HepG2 (cell line): ENCODE data around the gene INO80B. TPM values are rescaled to one million over a fixed set of nuclear protein-coding genes. Genes with fewer than 3 reads are reported as not detected.

Source experiments
- CEBPB ChIP-seq: IDR thresholded peaks from 2 replicates; pipeline ENCODE4 v1.6.1; 2011; ENCODE audit warnings: low read depth, low read length, improper control_type of control experiment, borderline replicate concordance
- KLF12 ChIP-seq: sonication (generic); formaldehyde crosslinking; IDR thresholded peaks from 2 replicates; pipeline ENCODE4 v1.4.0; 2020; ENCODE audit warnings: missing genetic modification reagents, borderline replicate concordance
- MYC ChIP-seq: sonication (generic); formaldehyde crosslinking; IDR thresholded peaks from 2 replicates; pipeline ENCODE4 v1.9.0; 2021; ENCODE audit warnings: missing genetic modification reagents, borderline replicate concordance
- PHF8 ChIP-seq: sonication (generic); formaldehyde crosslinking; IDR thresholded peaks from 2 replicates; pipeline ENCODE4 v1.5.0; 2020; ENCODE audit warnings: missing genetic modification reagents
- PRDM10 ChIP-seq: sonication (generic); formaldehyde crosslinking; IDR thresholded peaks from 2 replicates; pipeline ENCODE4 v1.4.0; 2020; ENCODE audit warnings: low read depth, missing genetic modification reagents
- SIN3A ChIP-seq: IDR thresholded peaks from 2 replicates; pipeline ENCODE4 v1.6.1; 2011; ENCODE audit warnings: low read depth, mild to moderate bottlenecking, control low read depth, low read length, borderline replicate concordance
- SSRP1 ChIP-seq: IDR thresholded peaks from 2 replicates; pipeline ENCODE4 v1.6.1; 2016; ENCODE audit warnings: control low read depth
- TOPORS ChIP-seq: sonication (generic); formaldehyde crosslinking; IDR thresholded peaks from 2 replicates; pipeline ENCODE4 v1.8.0; 2023; ENCODE audit warnings: mild to moderate bottlenecking, missing genetic modification reagents
- ZHX1 ChIP-seq: sonication (generic); formaldehyde crosslinking; IDR thresholded peaks from 2 replicates; pipeline ENCODE4 v1.8.1; 2022; ENCODE audit warnings: low read depth, mild to moderate bottlenecking, missing genetic modification reagents
- ZMAT3 ChIP-seq: sonication (generic); formaldehyde crosslinking; conservative IDR thresholded peaks from 2 replicates; pipeline ENCODE4 v1.7.0; 2021; ENCODE audit warnings: missing genetic modification reagents
- ZNF205 ChIP-seq: IDR thresholded peaks from 2 replicates; pipeline ENCODE4 v1.6.1; 2018; ENCODE audit warnings: missing biosample characterization, missing genetic modification reagents
- ZNF256 ChIP-seq: sonication (generic); formaldehyde crosslinking; conservative IDR thresholded peaks from 2 replicates; pipeline ENCODE4 v1.4.0; 2020; ENCODE audit warnings: missing genetic modification reagents
- ZNF3 ChIP-seq: IDR thresholded peaks from 2 replicates; pipeline ENCODE4 v1.7.0; 2017; ENCODE audit warnings: inconsistent platforms
- ZNF333 ChIP-seq: sonication (generic); formaldehyde crosslinking; IDR thresholded peaks from 2 replicates; pipeline ENCODE4 v1.4.0; 2020; ENCODE audit warnings: mild to moderate bottlenecking, missing genetic modification reagents, borderline replicate concordance
- ZNF446 ChIP-seq: sonication (generic); formaldehyde crosslinking; IDR thresholded peaks from 2 replicates; pipeline ENCODE4 v1.5.0; 2020; ENCODE audit warnings: mild to moderate bottlenecking, missing genetic modification reagents
- ZNF772 ChIP-seq: sonication (generic); formaldehyde crosslinking; IDR thresholded peaks from 2 replicates; pipeline ENCODE4 v1.5.0; 2020; ENCODE audit warnings: mild to moderate bottlenecking, missing genetic modification reagents
- polyA plus RNA-seq, 8 experiments: library from polyadenylated mRNA; depleted of rRNA in 3 of 8; stranded (reverse) in 7 of 8; unstranded in 1 of 8; fragments of >200 nt; fragmentation: Illumina TruSeq in 4 of 8; extraction: Trizol in 4 of 8; gene quantifications; 2 replicates each; pipeline versions ENCODE4 v1.2.1 to v1.2.3, GENCODE V29; 2011 to 2016; ENCODE audit warnings: low read depth in 4 of 8, missing spikeins in 1 of 8, mixed read lengths in 1 of 8; ENCODE audit not compliant: insufficient read depth in 1 of 8
- total RNA-seq, 5 experiments: library from RNA; depleted of rRNA; stranded (reverse); fragments of >200 nt; fragmentation: Illumina TruSeq; extraction: Trizol; gene quantifications; 2 replicates each; pipeline ENCODE4 v1.2.3, GENCODE V29; 2016; ENCODE audit warnings: low read depth in 1 of 5
- TF ChIP-seq, protein P1 (sequence below): sonication (generic); formaldehyde crosslinking; IDR thresholded peaks from 2 replicates; pipeline ENCODE4 v1.5.1; 2020; ENCODE audit warnings: missing genetic modification reagents, mild to moderate bottlenecking, borderline replicate concordance
- TF ChIP-seq, protein P2 (sequence below): sonication (generic); formaldehyde crosslinking; IDR thresholded peaks from 2 replicates; pipeline ENCODE4 v1.4.0; 2020; ENCODE audit warnings: mild to moderate bottlenecking, missing genetic modification reagents
- TF ChIP-seq, protein P3 (sequence below): sonication (generic); formaldehyde crosslinking; IDR thresholded peaks from 2 replicates; pipeline ENCODE4 v1.4.0; 2020; ENCODE audit warnings: mild to moderate bottlenecking, missing genetic modification reagents

Gene INO80B
- total and polyA plus RNA-seq, 2 of the 13 experiments (the other 11 are each of a cell fraction or from before 2014, with no cell fraction given): 6.2 to 14.5 TPM

DNA sequence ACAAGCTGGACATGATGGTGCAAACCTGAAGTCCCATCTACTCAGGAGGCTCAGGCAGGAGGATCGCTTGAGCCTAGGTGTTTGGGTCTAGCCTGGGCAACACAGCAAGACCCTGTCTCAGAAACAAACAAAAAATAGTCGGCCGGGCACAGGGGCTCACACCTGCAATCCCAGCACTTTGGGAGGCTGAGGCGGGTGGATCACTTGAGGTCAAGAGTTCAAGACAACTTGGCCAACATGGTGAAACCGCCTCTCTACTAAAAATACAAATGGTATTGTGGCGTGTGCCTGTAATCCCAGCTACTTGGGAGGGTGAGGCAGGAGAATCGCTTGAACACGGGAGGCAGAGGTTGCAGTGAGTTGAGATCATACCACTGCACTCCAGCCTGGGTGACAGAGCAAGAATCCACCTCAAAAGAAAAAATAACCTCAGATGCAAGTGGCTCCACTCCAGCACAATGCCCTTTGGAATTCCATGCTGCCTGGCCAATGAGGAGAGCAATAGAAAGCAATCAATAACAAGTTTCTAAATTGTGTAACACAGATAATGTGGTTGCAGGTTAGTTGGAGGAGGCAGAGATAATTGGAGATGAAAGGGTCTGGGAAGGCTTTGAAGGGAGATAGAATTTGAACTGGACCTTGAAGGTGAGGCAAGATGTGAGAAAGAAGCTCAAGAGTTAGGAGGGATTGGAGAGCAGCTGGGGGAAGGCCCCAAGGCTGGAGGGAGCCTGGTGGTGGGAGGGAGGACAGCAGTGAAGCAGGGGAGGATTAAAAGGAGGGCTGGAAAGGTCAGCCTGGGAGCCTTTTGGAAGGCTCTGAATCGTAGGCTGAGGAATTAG is 34.0 kb downstream of the INO80B start (continued):
- TF ChIP-seq ZNF772 (CRISPR knock-in tag) (0 out of 2 replicates have a peak, but pooled peaks have one; percentile 23), SSRP1 (CRISPR knock-in tag) (no peak), PHF8 (CRISPR knock-in tag) (peak; percentile 22; the same call in 1 of the 2 replicates), ZNF256 (0 out of 2 replicates have a peak, but pooled peaks have one; percentile 84), MYC (CRISPR knock-in tag) (no peak), CEBPB (peak; percentile 95), SIN3A (no peak), PRDM10 (CRISPR knock-in tag) (peak; percentile 96), ZNF3 (no peak), ZHX1 (CRISPR knock-in tag) (no peak), KLF12 (CRISPR knock-in tag) (no peak), TOPORS (CRISPR knock-in tag) (0 out of 2 replicates have a peak, but pooled peaks have one; percentile 61), ZNF205 (peak; percentile 79; the same call in 1 of the 2 replicates), ZMAT3 (CRISPR knock-in tag) (no peak), ZNF333 (CRISPR knock-in tag) (no peak), ZNF446 (CRISPR knock-in tag) (no peak)
- TF ChIP-seq, protein P1, sequence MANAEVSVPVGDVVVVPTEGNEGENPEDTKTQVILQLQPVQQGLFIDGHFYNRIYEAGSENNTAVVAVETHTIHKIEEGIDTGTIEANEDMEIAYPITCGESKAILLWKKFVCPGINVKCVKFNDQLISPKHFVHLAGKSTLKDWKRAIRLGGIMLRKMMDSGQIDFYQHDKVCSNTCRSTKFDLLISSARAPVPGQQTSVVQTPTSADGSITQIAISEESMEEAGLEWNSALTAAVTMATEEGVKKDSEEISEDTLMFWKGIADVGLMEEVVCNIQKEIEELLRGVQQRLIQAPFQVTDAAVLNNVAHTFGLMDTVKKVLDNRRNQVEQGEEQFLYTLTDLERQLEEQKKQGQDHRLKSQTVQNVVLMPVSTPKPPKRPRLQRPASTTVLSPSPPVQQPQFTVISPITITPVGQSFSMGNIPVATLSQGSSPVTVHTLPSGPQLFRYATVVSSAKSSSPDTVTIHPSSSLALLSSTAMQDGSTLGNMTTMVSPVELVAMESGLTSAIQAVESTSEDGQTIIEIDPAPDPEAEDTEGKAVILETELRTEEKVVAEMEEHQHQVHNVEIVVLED (CRISPR knock-in tag): peak; percentile 64
- TF ChIP-seq, protein P2, sequence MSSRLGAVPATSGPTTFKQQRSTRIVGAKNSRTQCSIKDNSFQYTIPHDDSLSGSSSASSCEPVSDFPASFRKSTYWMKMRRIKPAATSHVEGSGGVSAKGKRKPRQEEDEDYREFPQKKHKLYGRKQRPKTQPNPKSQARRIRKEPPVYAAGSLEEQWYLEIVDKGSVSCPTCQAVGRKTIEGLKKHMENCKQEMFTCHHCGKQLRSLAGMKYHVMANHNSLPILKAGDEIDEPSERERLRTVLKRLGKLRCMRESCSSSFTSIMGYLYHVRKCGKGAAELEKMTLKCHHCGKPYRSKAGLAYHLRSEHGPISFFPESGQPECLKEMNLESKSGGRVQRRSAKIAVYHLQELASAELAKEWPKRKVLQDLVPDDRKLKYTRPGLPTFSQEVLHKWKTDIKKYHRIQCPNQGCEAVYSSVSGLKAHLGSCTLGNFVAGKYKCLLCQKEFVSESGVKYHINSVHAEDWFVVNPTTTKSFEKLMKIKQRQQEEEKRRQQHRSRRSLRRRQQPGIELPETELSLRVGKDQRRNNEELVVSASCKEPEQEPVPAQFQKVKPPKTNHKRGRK (CRISPR knock-in tag): no peak
- TF ChIP-seq, protein P3, sequence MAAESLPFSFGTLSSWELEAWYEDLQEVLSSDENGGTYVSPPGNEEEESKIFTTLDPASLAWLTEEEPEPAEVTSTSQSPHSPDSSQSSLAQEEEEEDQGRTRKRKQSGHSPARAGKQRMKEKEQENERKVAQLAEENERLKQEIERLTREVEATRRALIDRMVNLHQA (CRISPR knock-in tag): no peak
